GM12892 (cell line): ENCODE data around the gene GPR39.

Source experiments
- POLR2A ChIP-seq: IDR thresholded peaks from 2 replicates; pipeline ENCODE4 v1.6.1; 2011; ENCODE audit warnings: low read depth, low read length, control low read depth
- POLR2AphosphoS5 ChIP-seq: IDR thresholded peaks from 2 replicates; pipeline ENCODE4 v1.6.1; 2011; ENCODE audit warnings: low read depth, low read length, control low read depth
- TAF1 ChIP-seq: IDR thresholded peaks from 2 replicates; pipeline ENCODE4 v1.6.1; 2011; ENCODE audit warnings: low read depth, mild to moderate bottlenecking, control low read depth, low read length, borderline replicate concordance

DNA sequence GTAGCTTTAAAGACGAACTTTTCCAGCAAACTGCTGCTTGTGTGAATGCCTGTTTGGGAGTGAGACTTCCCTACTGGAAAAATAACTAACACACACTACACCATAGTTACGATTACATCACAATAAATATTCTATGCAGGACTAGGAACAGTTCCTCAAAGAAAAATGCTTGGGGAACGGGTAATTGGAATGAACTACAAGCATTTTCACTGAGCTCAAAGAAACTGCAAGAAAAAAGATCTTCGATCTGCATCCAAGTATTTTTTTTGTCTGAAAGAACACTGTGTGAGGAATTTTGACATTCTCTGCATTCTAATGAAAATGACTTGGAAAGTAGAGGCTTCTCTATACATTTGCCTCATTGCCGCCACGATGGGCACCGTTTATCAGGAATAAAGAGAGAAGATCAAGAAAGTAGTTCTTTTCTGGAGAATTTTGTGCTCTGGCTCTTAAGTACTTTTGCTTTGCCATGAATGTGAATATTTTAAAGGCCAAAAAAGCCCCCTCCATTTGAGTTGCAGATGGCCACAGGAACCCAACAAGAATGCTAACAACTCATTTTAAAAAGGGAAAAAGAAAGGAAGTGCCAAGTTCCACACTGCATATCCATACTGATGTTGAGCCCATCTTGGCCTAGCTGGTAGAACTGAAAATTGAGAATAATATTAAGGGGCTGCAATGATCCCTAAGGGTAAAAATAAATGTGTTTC lies 239.8 kb downstream of the GPR39 start:
- TF ChIP-seq POLR2AphosphoS5 (no peak), POLR2A (no peak), TAF1 (no peak)
